Body of pancreas (tissue), 4 donors: ENCODE data around the gene RTL1. TPM values are rescaled to one million over a fixed set of nuclear protein-coding genes. Genes with fewer than 3 reads are reported as not detected.
A peak's percentile ranks its signal among the peaks of the same experiment; 100 is the strongest.

Experiments
- ATAC-seq: fragments of 150-250 bp; one replicate; pipeline ENCODE4 v1.9.1; 2016
- DNase-seq, 4 donors: peaks; one replicate each; pipeline ENCODE4 v3.0.0-alpha.2; 2019
- H3K27ac ChIP-seq, 4 donors: fragments of 200-600 bp; sonication (generic); 1 replicate in 3 of 4; 2 replicates in 1 of 4; pipeline versions ENCODE4 v1.5.1 to v1.6.1; 2016 to 2019; ENCODE audit warnings: mild to moderate bottlenecking in 1 of 4, mixed read lengths in 1 of 4, moderate library complexity in 1 of 4
- H3K27me3 ChIP-seq, 2 donors: fragments of 200-600 bp; sonication (generic); one replicate each; pipeline ENCODE4 v1.6.0; 2016; ENCODE audit warnings: mild to moderate bottlenecking in 1 of 2
- H3K36me3 ChIP-seq, 2 donors: fragments of 200-600 bp; sonication (generic); replicated peaks in 1 of 2; 2 replicates each; pipeline ENCODE4 v1.5.1; 2016; ENCODE audit warnings: low read depth in 2 of 2; ENCODE audit not compliant: insufficient read depth in 1 of 2
- H3K4me1 ChIP-seq: fragments of 200-600 bp; sonication (generic); one replicate; pipeline ENCODE4 v1.6.0; 2016
- H3K4me3 ChIP-seq, 2 donors: fragments of 200-600 bp; sonication (generic); 1 replicate in 1 of 2; 2 replicates in 1 of 2; pipeline ENCODE4 v1.5.1; 2016 to 2019
- H3K9me3 ChIP-seq, 3 donors: fragments of 200-600 bp; sonication (generic); 1 replicate in 2 of 3; 2 replicates in 1 of 3; pipeline ENCODE4 v1.5.1; 2016
- CTCF ChIP-seq, 7 experiments: fragments of 450-650 bp in 4 of 7; fragments of 200-600 bp in 3 of 7; sonication (generic) in 3 of 7; IDR thresholded peaks; one replicate each; pipeline ENCODE4 v1.5.1; 2016 to 2019; ENCODE audit warnings: antibody characterized with exemption in 7 of 7
- POLR2A ChIP-seq, 3 donors: fragments of 450-650 bp; IDR thresholded peaks; one replicate each; pipeline ENCODE4 v1.6.1; 2016; ENCODE audit warnings: antibody characterized with exemption in 3 of 3, mild to moderate bottlenecking in 2 of 3
- WGBS, 2 donors: methylation state at CpG; one replicate each; pipeline ENCODE4 v1.1.5; 2017; 5-methylcytosine and 5-hydroxymethylcytosine counted together
- intact Hi-C: fragments of 100-400 bp; cut with DNase I; formaldehyde crosslinking; loops from one replicate; pipeline ENCODE4 v1.15.1; 2023
- total RNA-seq, 2 donors: library from RNA; depleted of rRNA; stranded (reverse); fragments of >200 nt; gene quantifications; one replicate each; pipeline ENCODE4 v1.1.0, GENCODE V29; 2016

Gene RTL1
- total RNA-seq, 2 donors from 2014 or later = 0.26 TPM; not detected in 1

- Histone ChIP-seq H3K27me3 (no peaks in the 10 kb centered on the region), H3K9me3 (no peaks in the 10 kb centered on the region), H3K4me1 (no peaks in the 10 kb centered on the region), H3K36me3 (no peaks in the 10 kb centered on the region), H3K27ac (no peak overlapping the region), H3K4me3 (no peak overlapping the region)
- DNase-seq (no peak), ATAC-seq (no peak)
- TF ChIP-seq POLR2A (IDR thresholded peaks at IDR 0.05) (no peak), CTCF (IDR thresholded peaks at IDR 0.05) (no peak)
- WGBS, 2 donors = 76 to 87% methylated on average over 7 to 8 of the region's 8 CpGs
- intact Hi-C loops = no loop called here
Observed at GRCh38 chr14:100907240-100907639, 3.7 kb upstream of the RTL1 start.

- no peak overlapping the region for H3K4me3 ChIP-seq
- intact Hi-C loops = no loop called here
- WGBS, 2 donors = 66 to 72% methylated on average over 5 to 6 of the region's 6 CpGs
- no peaks in the 10 kb centered on the region for H3K36me3 ChIP-seq
- DNase-seq (peak in 1 of 4 donors; percentile 8), ATAC-seq (no peak)
- no peaks in the 10 kb centered on the region for H3K4me1 ChIP-seq
- no peaks in the 10 kb centered on the region for H3K9me3 ChIP-seq
- H3K27ac ChIP-seq = no peak overlapping the region
- TF ChIP-seq CTCF (IDR thresholded peaks at IDR 0.05) (peak in 1 of 7 experiments; percentile 14), POLR2A (IDR thresholded peaks at IDR 0.05) (no peak)
- H3K27me3 ChIP-seq = no peaks in the 10 kb centered on the region
Observed at GRCh38 chr14:100906420-100906819, 2.9 kb upstream of the RTL1 start.

- Histone ChIP-seq H3K4me1 (peaks cover 8% of the 10 kb centered on the region), H3K36me3 (no peaks in the 10 kb centered on the region), H3K27me3 (no peaks in the 10 kb centered on the region), H3K9me3 (no peaks in the 10 kb centered on the region), H3K4me3 (no peak overlapping the region), H3K27ac (no peak overlapping the region)
- intact Hi-C loops = no loop called here
- DNase-seq (peak in 1 of 4 donors; percentile 12), ATAC-seq (no peak)
- WGBS, 2 donors = 73 to 81% methylated on average over 12 of the region's 12 CpGs
- TF ChIP-seq POLR2A (IDR thresholded peaks at IDR 0.05) = no peak
- TF ChIP-seq CTCF (IDR thresholded peaks at IDR 0.05) = no peak
Observed at GRCh38 chr14:100905166-100905565, 1.6 kb upstream of the RTL1 start.

- no peaks in the 10 kb centered on the region for H3K27me3 ChIP-seq
- no peaks in the 10 kb centered on the region for H3K36me3 ChIP-seq
- peaks cover 15% of the 10 kb centered on the region for H3K4me1 ChIP-seq
- DNase-seq = peak in 1 of 4 donors; percentile 10
- no peak overlapping the region for H3K4me3 ChIP-seq
- WGBS, 2 donors = 41 to 63% methylated on average over 34 to 38 of the region's 45 CpGs
- intact Hi-C loops = no loop called here
- no peak for TF ChIP-seq CTCF (IDR thresholded peaks at IDR 0.05)
- no peak for TF ChIP-seq POLR2A (IDR thresholded peaks at IDR 0.05)
- no peaks in the 10 kb centered on the region for H3K9me3 ChIP-seq
- H3K27ac ChIP-seq = no peak overlapping the region
- ATAC-seq = no peak
Observed at GRCh38 chr14:100904307-100905087, 975 bp upstream of the RTL1 start.

- peaks cover 20% of the 10 kb centered on the region for H3K4me1 ChIP-seq
- no peak overlapping the region for H3K27ac ChIP-seq
- 72 to 75% methylated on average over 9 to 10 of the region's 10 CpGs for WGBS, 2 donors
- no peaks in the 10 kb centered on the region for H3K27me3 ChIP-seq
- intact Hi-C loops = no loop called here
- TF ChIP-seq POLR2A (IDR thresholded peaks at IDR 0.05) (no peak), CTCF (IDR thresholded peaks at IDR 0.05) (no peak)
- no peaks in the 10 kb centered on the region for H3K36me3 ChIP-seq
- H3K9me3 ChIP-seq = no peaks in the 10 kb centered on the region
- no peak for ATAC-seq
- DNase-seq = no peak
- H3K4me3 ChIP-seq = no peak overlapping the region
Observed at GRCh38 chr14:100903134-100903468, 421 bp downstream of the RTL1 start.
